ENCODE data around the gene CDA. TPM values are rescaled to one million over a fixed set of nuclear protein-coding genes. Genes with fewer than 3 reads are reported as not detected.

The CDA gene
- total and polyA plus RNA-seq, 9 of the 15 experiments (the other 6 are each of a cell fraction or from before 2014, with no cell fraction given) = not detected

DNA sequence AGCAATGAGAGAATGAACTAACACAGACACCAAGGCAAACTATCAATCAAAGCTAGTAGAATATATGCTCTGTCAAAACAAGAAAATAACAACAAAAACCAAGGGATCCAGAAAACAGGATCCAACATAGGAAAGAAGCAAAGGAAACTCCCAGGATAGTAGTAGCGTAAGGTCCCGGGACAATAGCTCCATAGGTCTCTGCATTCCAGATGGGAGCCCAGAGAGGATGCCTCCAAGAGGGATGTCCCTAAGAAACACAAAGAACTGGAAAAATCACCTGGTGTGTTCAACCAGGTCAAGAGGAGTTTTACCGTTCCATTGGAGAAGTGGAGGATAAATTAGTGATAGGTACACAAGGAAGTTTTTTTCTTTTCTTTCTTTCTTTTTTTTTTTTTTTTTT lies 42.3 kb upstream of the CDA start (continued):
- TF ChIP-seq, protein P1, sequence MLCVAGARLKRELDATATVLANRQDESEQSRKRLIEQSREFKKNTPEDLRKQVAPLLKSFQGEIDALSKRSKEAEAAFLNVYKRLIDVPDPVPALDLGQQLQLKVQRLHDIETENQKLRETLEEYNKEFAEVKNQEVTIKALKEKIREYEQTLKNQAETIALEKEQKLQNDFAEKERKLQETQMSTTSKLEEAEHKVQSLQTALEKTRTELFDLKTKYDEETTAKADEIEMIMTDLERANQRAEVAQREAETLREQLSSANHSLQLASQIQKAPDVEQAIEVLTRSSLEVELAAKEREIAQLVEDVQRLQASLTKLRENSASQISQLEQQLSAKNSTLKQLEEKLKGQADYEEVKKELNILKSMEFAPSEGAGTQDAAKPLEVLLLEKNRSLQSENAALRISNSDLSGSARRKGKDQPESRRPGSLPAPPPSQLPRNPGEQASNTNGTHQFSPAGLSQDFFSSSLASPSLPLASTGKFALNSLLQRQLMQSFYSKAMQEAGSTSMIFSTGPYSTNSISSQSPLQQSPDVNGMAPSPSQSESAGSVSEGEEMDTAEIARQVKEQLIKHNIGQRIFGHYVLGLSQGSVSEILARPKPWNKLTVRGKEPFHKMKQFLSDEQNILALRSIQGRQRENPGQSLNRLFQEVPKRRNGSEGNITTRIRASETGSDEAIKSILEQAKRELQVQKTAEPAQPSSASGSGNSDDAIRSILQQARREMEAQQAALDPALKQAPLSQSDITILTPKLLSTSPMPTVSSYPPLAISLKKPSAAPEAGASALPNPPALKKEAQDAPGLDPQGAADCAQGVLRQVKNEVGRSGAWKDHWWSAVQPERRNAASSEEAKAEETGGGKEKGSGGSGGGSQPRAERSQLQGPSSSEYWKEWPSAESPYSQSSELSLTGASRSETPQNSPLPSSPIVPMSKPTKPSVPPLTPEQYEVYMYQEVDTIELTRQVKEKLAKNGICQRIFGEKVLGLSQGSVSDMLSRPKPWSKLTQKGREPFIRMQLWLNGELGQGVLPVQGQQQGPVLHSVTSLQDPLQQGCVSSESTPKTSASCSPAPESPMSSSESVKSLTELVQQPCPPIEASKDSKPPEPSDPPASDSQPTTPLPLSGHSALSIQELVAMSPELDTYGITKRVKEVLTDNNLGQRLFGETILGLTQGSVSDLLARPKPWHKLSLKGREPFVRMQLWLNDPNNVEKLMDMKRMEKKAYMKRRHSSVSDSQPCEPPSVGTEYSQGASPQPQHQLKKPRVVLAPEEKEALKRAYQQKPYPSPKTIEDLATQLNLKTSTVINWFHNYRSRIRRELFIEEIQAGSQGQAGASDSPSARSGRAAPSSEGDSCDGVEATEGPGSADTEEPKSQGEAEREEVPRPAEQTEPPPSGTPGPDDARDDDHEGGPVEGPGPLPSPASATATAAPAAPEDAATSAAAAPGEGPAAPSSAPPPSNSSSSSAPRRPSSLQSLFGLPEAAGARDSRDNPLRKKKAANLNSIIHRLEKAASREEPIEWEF (CRISPR knock-in tag; IDR thresholded peaks at IDR 0.05) = no peak
- TF ChIP-seq ARID2 (IDR thresholded peaks at IDR 0.05) (no peak), ASH1L (IDR thresholded peaks at IDR 0.05; ENCODE audit: borderline replicate concordance, low read depth, partially characterized antibody) (no peak), ZBTB8A (IDR thresholded peaks at IDR 0.05; ENCODE audit: partially characterized antibody) (no peak)
- TF ChIP-seq, protein P2, sequence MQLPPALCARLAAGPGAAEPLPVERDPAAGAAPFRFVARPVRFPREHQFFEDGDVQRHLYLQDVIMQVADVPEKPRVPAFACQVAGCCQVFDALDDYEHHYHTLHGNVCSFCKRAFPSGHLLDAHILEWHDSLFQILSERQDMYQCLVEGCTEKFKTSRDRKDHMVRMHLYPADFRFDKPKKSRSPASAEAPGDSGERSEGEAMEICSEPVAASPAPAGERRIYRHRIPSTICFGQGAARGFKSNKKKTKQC (CRISPR knock-in tag; IDR thresholded peaks at IDR 0.05) = no peak
